Stimulated activated CD4-positive, alpha-beta T cell treated with anti-CD3 and anti-CD28 coated beads, Interleukin-12 subunit alpha, Interleukin-12 subunit beta, amount 100 ng/mL, for 4 hours (primary cell): ENCODE results near the gene DOK7.

Experiments
- DNase-seq: peaks from one replicate; pipeline ENCODE4 v3.0.0-alpha.2; 2020

DOK7 gene

DNA sequence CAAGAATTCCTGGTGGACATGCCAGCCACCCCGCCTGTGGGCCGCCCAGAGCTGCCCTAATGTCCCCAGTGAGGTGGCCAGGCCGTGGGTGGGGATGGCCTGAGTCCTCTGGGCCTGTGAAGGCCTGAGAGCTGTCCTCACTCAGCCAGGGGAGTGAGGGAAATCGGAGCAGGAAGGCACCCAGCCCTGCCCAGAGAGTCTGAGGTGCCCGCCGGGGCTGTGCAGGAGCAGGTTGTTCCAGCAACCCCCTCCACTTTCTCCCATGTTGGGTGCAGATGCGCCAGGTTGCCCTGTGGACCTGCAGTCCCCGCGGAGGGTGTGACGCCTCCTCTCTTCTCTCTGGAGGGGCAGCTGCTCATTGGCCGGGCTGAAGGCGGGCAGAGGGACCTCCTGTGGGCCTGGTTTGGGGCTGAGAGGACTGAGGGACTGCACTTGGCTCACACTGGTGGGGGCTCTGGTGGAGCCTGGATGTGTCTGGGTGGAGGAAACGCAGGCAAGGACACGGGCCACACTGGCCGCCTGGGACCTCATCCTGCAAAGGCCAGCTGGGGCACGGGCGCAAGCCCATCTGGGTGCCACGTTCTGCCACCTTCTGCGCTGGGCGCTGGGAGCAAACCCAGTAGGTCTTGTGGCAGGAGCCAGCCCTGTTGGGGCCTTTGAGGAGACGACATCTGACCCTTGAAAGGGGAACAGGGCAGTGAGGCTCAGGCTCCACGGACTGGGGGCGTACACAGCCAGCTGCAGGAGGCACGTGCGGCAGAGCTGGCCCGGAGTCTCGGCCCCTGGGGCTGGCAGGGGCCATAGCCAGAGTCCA, 14.0 kb downstream of the DOK7 start:
- DNase-seq = no peak

- DNase-seq = no peak
These were observed 14.8 kb downstream of the DOK7 start for GRCh38 chr4:3477750-3478430.

- no peak for DNase-seq
These were observed 15.6 kb downstream of the DOK7 start for GRCh38 chr4:3478446-3479357.

- no peak for DNase-seq
These were observed 16.4 kb downstream of the DOK7 start for GRCh38 chr4:3479358-3480101.

DNA sequence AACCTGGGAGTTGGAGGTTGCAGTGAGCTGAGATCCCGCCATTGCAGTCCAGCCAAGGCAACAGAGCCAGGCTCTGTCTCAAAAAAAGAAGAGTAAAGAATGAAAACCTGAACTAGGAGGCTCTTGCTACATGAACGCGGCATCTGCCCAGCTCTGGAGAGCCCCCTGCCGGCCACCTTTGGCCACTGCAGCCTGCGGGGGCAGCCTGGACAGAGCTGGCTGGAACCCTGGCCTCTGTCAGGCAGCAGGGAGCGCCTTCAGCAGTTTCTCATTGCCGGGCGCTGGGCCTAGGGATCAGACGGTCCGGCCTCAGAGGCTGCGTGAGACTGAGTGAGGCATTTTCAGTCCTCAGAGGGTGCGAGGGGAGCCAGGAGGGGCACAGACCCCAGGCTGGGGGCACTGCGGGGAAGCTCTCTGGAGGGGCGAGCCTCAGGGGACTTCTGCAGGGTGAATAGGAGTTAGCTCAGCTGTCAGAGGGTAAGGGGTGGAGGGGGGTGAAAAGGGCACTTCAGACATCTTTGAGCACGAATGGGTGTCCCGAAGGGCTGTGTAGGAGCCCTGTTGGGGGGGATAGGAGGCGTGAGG, 17.5 kb downstream of the DOK7 start:
- peak; percentile 75 for DNase-seq

DNA sequence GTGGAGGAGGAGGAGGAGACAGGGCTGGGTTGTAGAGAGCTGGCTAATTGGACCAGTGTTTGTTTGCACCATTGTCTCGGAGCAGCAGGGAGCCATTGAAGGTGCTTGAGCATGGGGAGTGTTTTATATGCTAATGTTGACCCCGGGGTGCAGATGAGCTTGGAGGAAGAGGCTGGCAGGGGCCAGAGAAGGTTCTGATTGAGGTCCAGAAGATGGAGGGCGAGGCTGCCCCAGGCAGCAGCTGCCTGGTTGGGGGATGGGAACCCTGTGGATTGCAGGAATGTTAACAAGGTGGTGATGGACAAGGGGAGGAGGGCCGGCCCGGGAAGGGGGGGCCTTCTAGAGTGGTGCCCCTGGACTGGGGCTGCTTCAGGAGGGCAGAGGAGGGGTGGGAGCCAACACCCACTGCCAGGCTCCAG, 18.0 kb downstream of the DOK7 start:
- no peak for DNase-seq

DNA sequence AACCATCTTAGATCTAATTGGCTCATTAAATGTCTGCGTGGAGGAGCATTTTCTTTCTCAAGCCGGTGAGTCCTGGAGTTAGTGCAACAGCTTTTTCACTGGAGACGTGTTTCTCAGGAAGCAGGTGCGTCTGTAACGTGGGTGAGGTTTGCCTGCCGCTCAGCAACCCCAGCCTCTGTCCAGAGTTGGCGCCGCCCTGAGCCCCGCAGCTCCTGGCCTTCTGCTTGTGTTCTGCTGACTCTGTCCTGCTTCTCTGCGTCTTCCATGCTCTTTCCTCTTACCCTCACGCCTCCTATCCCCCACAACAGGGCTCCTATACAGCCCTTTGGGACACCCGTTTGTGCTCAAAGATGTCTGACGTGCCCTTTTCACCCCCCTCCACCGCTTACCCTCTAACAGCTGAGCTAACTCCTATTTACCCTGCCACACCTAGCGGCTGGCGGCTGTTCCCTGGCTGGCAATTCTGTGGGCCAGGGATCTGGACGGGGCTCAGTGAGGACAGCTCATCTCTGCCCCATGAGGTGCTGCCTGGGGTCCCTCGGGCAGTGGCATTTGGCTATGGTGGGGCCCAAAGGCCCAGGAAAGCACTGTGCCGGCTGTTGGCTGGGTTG, 18.8 kb downstream of the DOK7 start:
- DNase-seq = no peak

GRCh38 chr4:3482707-3483106, 19.6 kb downstream of the DOK7 start:
- no peak for DNase-seq

- no peak for DNase-seq
These were observed 20.4 kb downstream of the DOK7 start for GRCh38 chr4:3483471-3483921.

DNA sequence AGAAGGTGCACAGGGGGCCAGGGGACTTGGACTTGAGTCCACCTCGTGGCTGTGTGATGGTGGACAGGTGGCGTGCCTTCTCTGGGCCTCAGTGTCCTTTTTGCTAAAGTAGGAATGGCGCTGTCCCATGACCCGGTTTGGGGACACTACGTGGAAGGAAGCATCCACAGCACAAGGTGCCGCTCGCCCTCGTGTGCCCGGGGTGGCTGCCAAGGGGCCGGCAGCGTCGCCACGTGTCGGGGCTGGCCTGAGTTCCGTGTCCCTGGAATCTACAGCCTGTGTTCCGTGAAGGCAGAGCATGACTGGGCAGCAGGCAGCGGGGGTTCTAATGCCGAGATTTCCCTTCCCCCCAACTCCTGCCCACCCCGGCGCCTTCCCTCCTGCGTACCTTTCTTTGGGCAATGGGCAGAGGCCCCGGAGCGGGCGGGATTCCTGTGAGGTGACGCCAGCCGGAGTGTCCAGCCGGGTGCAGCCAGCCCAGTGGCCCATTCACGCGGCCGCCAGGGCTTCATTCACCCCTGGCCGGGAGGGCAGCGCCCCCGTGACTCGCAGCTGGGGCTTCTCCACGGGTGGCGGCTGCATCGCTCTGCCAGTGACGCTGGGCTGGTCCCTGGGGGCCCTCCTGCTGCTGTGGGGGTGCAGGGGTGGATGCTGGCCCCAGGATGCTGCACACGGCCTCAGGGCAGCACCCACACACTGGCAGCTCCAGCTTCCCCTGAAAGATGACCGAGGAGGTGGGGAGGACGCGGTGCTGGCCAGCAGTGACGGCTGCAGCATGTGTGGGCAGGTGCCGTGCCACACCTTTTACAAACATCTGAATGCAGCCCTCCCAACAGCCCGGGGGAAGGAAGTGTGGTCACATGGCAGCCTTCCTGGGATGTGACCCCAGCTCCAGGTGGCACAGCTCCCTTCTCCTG, 21.2 kb downstream of the DOK7 start:
- DNase-seq = no peak

GRCh38 chr4:3485011-3485791, 22.1 kb downstream of the DOK7 start:
- no peak for DNase-seq

DNA sequence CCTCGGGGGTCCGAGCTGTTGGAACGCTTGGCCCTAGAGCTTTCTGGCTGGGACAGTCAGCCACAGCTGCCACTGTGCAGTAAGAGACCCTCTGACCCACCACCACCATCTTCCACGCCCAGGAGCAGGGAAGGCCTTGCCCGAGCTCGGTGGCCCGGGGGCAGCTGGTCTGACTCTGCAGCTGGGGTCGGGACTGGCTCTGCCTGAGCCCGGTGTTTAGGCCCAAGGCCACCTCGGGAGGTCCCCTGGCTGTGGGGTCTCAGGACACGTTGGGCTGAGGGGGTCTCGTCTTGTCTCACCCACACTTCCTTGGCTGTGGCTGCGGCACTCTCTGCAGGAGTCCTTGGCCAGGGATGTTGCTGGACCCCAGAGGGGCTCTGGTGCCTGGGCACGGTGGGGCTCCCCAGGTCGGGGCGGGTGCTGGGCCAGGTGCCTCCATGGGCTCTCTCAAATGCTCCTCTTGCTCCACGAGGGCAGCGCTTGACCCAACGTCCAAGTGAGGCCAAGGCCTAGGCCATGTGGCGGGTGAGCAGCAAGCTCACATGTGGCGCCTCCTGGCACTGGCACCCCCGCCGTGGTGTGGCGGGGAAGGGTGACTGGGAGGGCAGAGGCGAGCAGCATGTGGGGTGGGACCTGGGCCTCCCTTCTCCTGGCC, 22.9 kb downstream of the DOK7 start:
- DNase-seq = no peak

DNA sequence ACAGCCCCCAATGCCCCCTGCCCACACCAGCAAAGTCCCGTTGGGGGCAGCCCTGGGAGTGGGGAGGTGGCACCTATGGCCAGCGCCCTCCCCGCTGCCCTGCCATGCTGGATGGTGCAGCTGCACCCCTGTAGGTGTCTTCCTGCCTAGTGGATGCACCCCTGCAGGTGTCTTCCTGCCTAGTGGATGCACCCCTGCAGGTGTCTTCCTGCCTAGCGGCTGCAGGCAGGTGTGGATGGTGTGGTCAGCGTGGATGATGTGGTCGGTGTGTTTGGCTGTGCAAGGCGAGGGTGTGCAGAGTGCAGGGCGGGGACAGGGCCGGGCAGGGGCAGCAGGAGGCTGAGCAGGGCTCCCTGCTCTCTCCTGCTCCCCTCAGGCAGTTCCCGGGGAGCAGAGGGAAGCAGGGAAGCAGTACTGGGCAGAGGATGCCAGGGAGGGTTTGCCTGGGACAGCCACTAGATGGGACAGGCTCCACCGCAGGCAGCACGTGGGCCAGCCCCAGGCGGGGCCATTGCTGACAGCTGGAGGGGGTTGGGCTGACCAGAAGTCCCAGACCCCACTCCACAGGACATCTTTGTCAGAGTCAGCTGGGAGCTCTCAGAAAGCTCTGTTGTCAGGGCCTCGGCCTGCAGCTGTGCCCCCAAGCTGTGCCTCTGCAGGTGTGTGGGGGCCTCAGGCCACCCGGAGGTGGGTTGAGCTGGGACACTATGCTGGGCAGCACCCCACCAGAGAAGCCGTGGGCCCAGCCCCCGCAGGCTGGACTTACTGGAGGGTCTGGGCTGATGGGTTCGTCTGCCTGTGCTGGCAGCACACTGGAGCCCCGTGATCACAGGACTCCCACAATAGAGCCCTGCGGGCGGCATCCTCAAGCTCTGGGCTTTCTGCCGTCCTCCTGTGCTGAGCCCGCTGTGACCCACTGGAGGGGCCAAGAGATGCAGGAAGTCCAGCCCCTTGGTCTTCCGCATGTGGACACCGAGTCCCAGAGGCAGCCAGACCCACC, 23.7 kb downstream of the DOK7 start:
- no peak for DNase-seq

GRCh38 chr4:3487861-3488260, 24.8 kb downstream of the DOK7 start:
- no peak for DNase-seq

DNA sequence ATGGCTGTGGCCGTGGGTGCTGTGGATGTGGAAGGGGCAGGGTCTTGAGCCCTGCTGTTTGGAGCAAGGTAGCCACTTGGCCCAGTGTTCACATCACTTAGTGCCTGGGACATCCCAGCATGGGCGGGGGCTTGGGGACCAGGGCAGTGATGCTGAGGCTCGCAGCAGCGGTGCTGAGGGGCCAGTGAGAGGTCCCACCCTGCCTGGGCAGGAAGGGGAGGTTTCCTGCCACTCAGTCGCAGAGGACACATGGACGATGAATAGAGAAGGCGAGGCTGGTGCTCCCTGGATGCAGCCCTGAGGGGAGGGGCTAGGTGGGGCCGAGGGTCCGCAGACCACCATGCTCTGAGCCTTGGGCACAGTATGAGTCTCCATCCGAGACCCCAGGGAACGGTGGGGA, 25.7 kb downstream of the DOK7 start:
- DNase-seq = no peak

- DNase-seq = no peak
These were observed 26.4 kb downstream of the DOK7 start for GRCh38 chr4:3489451-3489962.

- no peak for DNase-seq
These were observed 28.7 kb downstream of the DOK7 start for GRCh38 chr4:3491681-3492405.
